Keratinocyte (primary cell): ENCODE measurements around the gene PFKFB3. TPM values are rescaled to one million over a fixed set of nuclear protein-coding genes. Genes with fewer than 3 reads are reported as not detected.

Experiments
- DNase-seq: peaks from one replicate; pipeline ENCODE4 v3.0.0-alpha.2; 2011; ENCODE audit warnings: low read depth, missing footprints, low spot score
- FAIRE-seq: peaks from 2 replicates; lab custom pipeline; 2011; peaks lifted over from hg19 to GRCh38; lab: Jason Lieb, UNC
- H2AFZ ChIP-seq: 2 replicates; pipeline ENCODE4 v1.6.0; 2012; ENCODE audit warnings: low read length, control low read depth, inconsistent platforms; ENCODE audit not compliant: control insufficient read depth
- H3K27ac ChIP-seq: 2 replicates; pipeline ENCODE4 v1.5.1; 2011; ENCODE audit warnings: low read length; ENCODE audit not compliant: control insufficient read depth, insufficient read depth
- H3K27me3 ChIP-seq: 3 replicates; pipeline ENCODE4 v1.6.0; 2011; ENCODE audit warnings: low read length; ENCODE audit not compliant: control insufficient read depth, insufficient read depth; ENCODE audit errors: extremely low read depth
- H3K36me3 ChIP-seq, 2 experiments: 2 replicates in 1 of 2; 3 replicates in 1 of 2; pipeline ENCODE4 v1.5.1; 2011; ENCODE audit warnings: low read length in 2 of 2, mild to moderate bottlenecking in 1 of 2; ENCODE audit not compliant: control insufficient read depth in 2 of 2, insufficient read depth in 2 of 2; ENCODE audit errors: extremely low read depth in 1 of 2
- H3K4me1 ChIP-seq: 3 replicates; pipeline ENCODE4 v1.5.1; 2011; ENCODE audit warnings: low read length; ENCODE audit not compliant: control insufficient read depth, insufficient read depth; ENCODE audit errors: extremely low read depth
- H3K4me2 ChIP-seq: 3 replicates; pipeline ENCODE4 v1.6.0; 2011; ENCODE audit warnings: low read depth, low read length; ENCODE audit not compliant: control insufficient read depth, insufficient read depth; ENCODE audit errors: extremely low read depth
- H3K4me3 ChIP-seq, 3 experiments: fragments of 200-600 bp in 1 of 3; sonication (generic) in 1 of 3; 2 replicates in 2 of 3; 3 replicates in 1 of 3; pipeline ENCODE4 v1.5.1; 2011 to 2016; ENCODE audit warnings: low read length in 3 of 3, mild to moderate bottlenecking in 3 of 3, control low read depth in 2 of 3, inconsistent platforms in 1 of 3, low read depth in 1 of 3, mixed read lengths in 1 of 3, mixed run types in 1 of 3, moderate library complexity in 1 of 3; ENCODE audit not compliant: control insufficient read depth in 2 of 3, insufficient read depth in 2 of 3; ENCODE audit errors: extremely low read depth in 1 of 3
- H3K79me2 ChIP-seq: 2 replicates; pipeline ENCODE4 v1.6.0; 2012; ENCODE audit warnings: low read length; ENCODE audit not compliant: control insufficient read depth, insufficient read depth
- H3K9ac ChIP-seq: 3 replicates; pipeline ENCODE4 v1.6.0; 2011; ENCODE audit warnings: low read length; ENCODE audit not compliant: control insufficient read depth, insufficient read depth; ENCODE audit errors: extremely low read depth
- H3K9me1 ChIP-seq: 3 replicates; pipeline ENCODE4 v1.6.0; 2011; ENCODE audit warnings: low read length; ENCODE audit not compliant: control insufficient read depth, insufficient read depth; ENCODE audit errors: extremely low read depth
- H3K9me3 ChIP-seq: 2 replicates; pipeline ENCODE4 v1.5.1; 2012; ENCODE audit warnings: low read depth, low read length; ENCODE audit not compliant: control insufficient read depth
- H4K20me1 ChIP-seq: 3 replicates; pipeline ENCODE4 v1.6.0; 2011; ENCODE audit warnings: low read length; ENCODE audit not compliant: control insufficient read depth, insufficient read depth; ENCODE audit errors: extremely low read depth
- EZH2 ChIP-seq: IDR thresholded peaks from one replicate; pipeline ENCODE4 v1.6.1; 2012; ENCODE audit warnings: inconsistent platforms, mild to moderate bottlenecking, low read length, moderate library complexity
- dilution Hi-C: fragments of 300-500 bp; cut with MboI; formaldehyde crosslinking; loops from one replicate; pipeline ENCODE4 v1.7.0; 2020; ENCODE audit warnings: low sequenced_read_pairs; ENCODE audit not compliant: extremely low pct_ligation_motif_present
- polyA plus RNA-seq, 5 experiments: library from polyadenylated mRNA; depleted of rRNA in 3 of 5; stranded (reverse) in 3 of 5; stranded (forward) in 1 of 5; unstranded in 1 of 5; fragments of >200 nt; gene quantifications; 1 replicate in 1 of 5; 2 replicates in 3 of 5; 3 replicates in 1 of 5; pipeline versions ENCODE4 v1.2.1 to v1.2.3, GENCODE V29; 2011 to 2012; ENCODE audit warnings: missing spikeins in 2 of 5, low read depth in 1 of 5, low replicate concordance in 1 of 5
- TF ChIP-seq, protein P1 (sequence below), 3 experiments: IDR thresholded peaks in 1 of 3; conservative IDR thresholded peaks in 1 of 3; optimal IDR thresholded peaks in 1 of 3; 2 replicates in 2 of 3; 3 replicates in 1 of 3; pipeline versions ENCODE3 to v1.5.1; 2011; ENCODE audit warnings: low read length in 3 of 3, mild to moderate bottlenecking in 3 of 3, moderate library complexity in 2 of 3, control low read depth in 1 of 3, inconsistent platforms in 1 of 3; ENCODE audit not compliant: insufficient read depth in 2 of 3; ENCODE audit errors: extremely low read depth in 1 of 3

Gene PFKFB3
- polyA plus RNA-seq, 1 donor (not counting 4 experiments of a cell fraction or from before 2014, with no cell fraction given): 18.6 TPM

DNA sequence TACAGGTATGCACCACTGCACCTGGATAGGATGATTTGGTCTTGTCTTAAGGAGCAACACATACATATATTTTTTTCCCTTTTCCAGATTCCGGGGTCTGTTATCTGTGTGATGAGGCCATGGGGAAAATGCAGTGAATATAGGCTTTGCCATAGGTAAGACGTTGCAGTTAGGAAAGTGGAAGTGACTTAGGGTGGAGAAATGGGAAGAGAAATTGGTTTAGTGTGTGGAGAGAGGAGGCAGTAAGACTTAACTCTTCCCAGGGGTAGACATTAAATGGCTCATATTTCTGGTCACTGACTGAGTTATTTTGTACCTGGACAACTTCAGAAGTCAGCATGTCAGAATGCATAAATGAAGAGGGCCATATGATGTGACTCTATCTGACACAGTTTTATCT lies 66.7 kb downstream of the PFKFB3 start:
- Histone ChIP-seq H3K27ac (no peak overlapping the region), H3K4me1 (peaks cover under 1% of the 10 kb centered on the region), H3K79me2 (no peaks in the 10 kb centered on the region), H3K9ac (no peak overlapping the region), H4K20me1 (no peaks in the 10 kb centered on the region), H3K36me3 (no peaks in the 10 kb centered on the region), H3K9me3 (no peaks in the 10 kb centered on the region), H3K9me1 (no peaks in the 10 kb centered on the region), H3K4me2 (no peak overlapping the region), H2AFZ (no peak overlapping the region), H3K4me3 (no peak overlapping the region), H3K27me3 (no peaks in the 10 kb centered on the region)
- DNase-seq (no peak), FAIRE-seq (no peak)
- dilution Hi-C loops: loop anchor here (25.0 kb wide), 1 partner anchor 118 kb away; no protein-coding TSS in a partner anchor
- no peak for TF ChIP-seq EZH2
- TF ChIP-seq, protein P1, sequence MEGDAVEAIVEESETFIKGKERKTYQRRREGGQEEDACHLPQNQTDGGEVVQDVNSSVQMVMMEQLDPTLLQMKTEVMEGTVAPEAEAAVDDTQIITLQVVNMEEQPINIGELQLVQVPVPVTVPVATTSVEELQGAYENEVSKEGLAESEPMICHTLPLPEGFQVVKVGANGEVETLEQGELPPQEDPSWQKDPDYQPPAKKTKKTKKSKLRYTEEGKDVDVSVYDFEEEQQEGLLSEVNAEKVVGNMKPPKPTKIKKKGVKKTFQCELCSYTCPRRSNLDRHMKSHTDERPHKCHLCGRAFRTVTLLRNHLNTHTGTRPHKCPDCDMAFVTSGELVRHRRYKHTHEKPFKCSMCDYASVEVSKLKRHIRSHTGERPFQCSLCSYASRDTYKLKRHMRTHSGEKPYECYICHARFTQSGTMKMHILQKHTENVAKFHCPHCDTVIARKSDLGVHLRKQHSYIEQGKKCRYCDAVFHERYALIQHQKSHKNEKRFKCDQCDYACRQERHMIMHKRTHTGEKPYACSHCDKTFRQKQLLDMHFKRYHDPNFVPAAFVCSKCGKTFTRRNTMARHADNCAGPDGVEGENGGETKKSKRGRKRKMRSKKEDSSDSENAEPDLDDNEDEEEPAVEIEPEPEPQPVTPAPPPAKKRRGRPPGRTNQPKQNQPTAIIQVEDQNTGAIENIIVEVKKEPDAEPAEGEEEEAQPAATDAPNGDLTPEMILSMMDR (optimal IDR thresholded peaks at IDR 0.05 in 1 of 3, IDR thresholded peaks at IDR 0.05 in 1 of 3, conservative IDR thresholded peaks at IDR 0.05 in 1 of 3; ENCODE audit: extremely low read depth in 1 of 3, insufficient read depth in 2 of 3, low read length in 3 of 3): no peak

DNA sequence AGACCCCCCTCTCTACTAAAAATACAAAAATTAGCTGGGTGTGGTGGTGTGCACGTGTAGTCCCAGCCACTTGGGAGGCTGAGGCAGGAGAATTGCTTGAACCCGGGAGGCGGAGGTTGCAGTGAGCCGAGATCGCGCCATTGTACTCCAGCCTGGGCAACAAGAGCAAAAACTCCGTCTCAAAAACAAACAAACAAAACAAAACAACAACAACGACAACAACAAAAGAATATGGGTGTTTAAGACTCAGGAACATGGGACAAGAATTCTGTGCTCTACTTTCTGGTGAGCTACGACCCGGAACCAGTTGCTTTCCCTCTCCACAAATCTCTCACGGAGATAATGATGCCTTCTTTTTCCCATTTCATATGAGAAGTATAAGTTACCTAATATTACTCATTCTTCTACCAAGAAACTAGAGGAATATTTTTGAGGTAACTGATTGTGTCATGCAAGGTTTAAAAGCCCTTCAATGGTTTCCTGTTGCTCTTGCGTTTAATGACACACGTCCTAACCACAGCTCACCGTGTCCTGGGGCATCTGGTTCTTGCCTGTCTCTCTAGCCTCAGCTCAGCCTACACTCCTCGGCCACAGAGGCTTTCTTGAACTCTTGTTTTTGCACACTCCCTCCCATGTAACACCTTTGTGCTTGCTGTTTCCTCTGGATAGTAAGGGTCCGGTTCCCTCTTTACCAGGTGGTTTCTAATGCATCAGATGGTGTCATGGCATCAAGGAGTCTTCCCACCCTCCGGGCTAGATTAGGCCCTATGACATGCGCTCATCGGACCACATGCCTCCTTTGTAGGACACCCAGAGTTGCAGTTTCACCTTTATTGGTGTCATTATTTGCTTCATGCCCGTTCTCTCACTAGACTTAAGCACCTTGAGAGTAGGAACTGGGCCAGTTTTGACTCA lies 67.5 kb downstream of the PFKFB3 start:
- no peak for FAIRE-seq
- dilution Hi-C loops: loop anchor here (25.0 kb wide), 1 partner anchor 117 kb away; no protein-coding TSS in a partner anchor
- no peak overlapping the region for H3K9ac ChIP-seq
- H2AFZ ChIP-seq: no peak overlapping the region
- H3K4me3 ChIP-seq: no peak overlapping the region
- DNase-seq: no peak
- H4K20me1 ChIP-seq: no peaks in the 10 kb centered on the region
- H3K4me2 ChIP-seq: no peak overlapping the region
- no peak overlapping the region for H3K27ac ChIP-seq
- H3K27me3 ChIP-seq: no peaks in the 10 kb centered on the region
- no peaks in the 10 kb centered on the region for H3K36me3 ChIP-seq
- no peaks in the 10 kb centered on the region for H3K9me3 ChIP-seq
- H3K4me1 ChIP-seq: peaks cover 8% of the 10 kb centered on the region
- no peaks in the 10 kb centered on the region for H3K9me1 ChIP-seq
- TF ChIP-seq, protein P1 (optimal IDR thresholded peaks at IDR 0.05 in 1 of 3, IDR thresholded peaks at IDR 0.05 in 1 of 3, conservative IDR thresholded peaks at IDR 0.05 in 1 of 3; ENCODE audit: extremely low read depth in 1 of 3, insufficient read depth in 2 of 3, low read length in 3 of 3): no peak
- TF ChIP-seq EZH2: no peak
- H3K79me2 ChIP-seq: no peaks in the 10 kb centered on the region
